Duodenal mucosa (tissue), 2 donors: ENCODE data around the gene SNX24.
"Not testable (repeated sequence)": the region's sequence is repeated elsewhere in the genome, so short reads cannot be mapped to it uniquely, and the experiment has no call there.

ENCODE experiments used
- H3K27ac ChIP-seq: one replicate; pipeline ENCODE4 v1.7.0; 2013; ENCODE audit warnings: low read depth, low read length
- H3K27me3 ChIP-seq, 2 donors: one replicate each; pipeline ENCODE4 v1.7.0; 2013; ENCODE audit warnings: low read length in 2 of 2, control low read depth in 1 of 2; ENCODE audit not compliant: insufficient read depth in 2 of 2, control insufficient read depth in 1 of 2
- H3K36me3 ChIP-seq, 2 donors: one replicate each; pipeline ENCODE4 v1.7.0; 2013; ENCODE audit warnings: low read length in 2 of 2, control low read depth in 1 of 2; ENCODE audit not compliant: insufficient read depth in 2 of 2, control insufficient read depth in 1 of 2
- H3K4me1 ChIP-seq, 2 donors: one replicate each; pipeline ENCODE4 v1.7.0; 2013; ENCODE audit warnings: low read length in 2 of 2, control low read depth in 1 of 2; ENCODE audit not compliant: insufficient read depth in 2 of 2, control insufficient read depth in 1 of 2
- H3K4me3 ChIP-seq, 2 donors: one replicate each; pipeline ENCODE4 v1.7.0; 2013; ENCODE audit warnings: low read length in 2 of 2, low read depth in 1 of 2
- H3K9ac ChIP-seq, 2 donors: one replicate each; pipeline ENCODE4 v1.7.0; 2013; ENCODE audit warnings: low read length in 2 of 2, low read depth in 1 of 2
- H3K9me3 ChIP-seq, 2 donors: one replicate each; pipeline ENCODE4 v1.7.0; 2013; ENCODE audit warnings: low read length in 2 of 2, control low read depth in 1 of 2; ENCODE audit not compliant: control insufficient read depth in 1 of 2

Gene SNX24

DNA sequence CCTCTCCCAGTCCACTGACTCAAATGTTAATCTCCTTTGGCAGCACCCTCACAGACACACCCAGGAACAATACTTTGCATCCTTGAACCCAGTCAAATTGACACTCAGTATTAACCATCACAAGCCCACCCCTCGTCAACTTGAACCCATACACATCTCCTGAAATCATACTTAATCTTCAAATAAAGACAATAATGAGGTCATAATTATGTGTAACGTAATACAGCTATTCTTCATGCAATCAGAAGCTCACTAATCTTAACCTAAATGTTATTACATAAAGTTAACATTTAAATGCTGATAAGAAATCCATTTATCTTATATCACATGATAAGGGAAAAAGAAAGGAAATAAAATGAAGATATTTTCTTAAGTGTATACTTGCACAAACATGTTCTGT is 125.9 kb downstream of the SNX24 start:
- H3K4me1 ChIP-seq: no peaks in the 10 kb centered on the region
- H3K27ac ChIP-seq: no peak overlapping the region
- no peaks in the 10 kb centered on the region for H3K36me3 ChIP-seq
- H3K4me3 ChIP-seq: no peak overlapping the region
- no peaks in the 10 kb centered on the region for H3K27me3 ChIP-seq
- H3K9me3 ChIP-seq: no peaks in the 10 kb centered on the region
- no peak overlapping the region for H3K9ac ChIP-seq

DNA sequence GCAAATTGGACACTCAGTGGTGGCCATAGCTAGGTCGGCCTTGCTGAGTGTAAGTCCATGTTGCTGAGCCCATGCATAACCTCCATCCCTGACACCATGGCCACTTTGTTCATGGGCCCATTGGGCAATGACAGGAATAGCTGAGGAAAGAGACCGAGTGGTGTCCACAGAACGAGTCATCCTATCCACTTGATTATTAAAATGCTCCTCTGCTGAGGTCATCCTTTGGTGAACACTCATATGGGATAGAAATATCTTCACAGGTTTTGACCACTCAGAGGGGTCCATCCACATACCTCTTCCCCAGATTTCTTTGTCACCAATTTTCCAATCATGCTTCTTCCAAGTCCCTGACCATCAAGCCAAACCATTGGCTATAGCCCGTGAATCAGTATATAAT is 127.5 kb downstream of the SNX24 start:
- Histone ChIP-seq H3K27me3 (no peaks in the 10 kb centered on the region), H3K4me3 (no peak overlapping the region), H3K9ac (no peak overlapping the region), H3K9me3 (no peaks in the 10 kb centered on the region), H3K27ac (no peak overlapping the region), H3K36me3 (no peaks in the 10 kb centered on the region), H3K4me1 (no peaks in the 10 kb centered on the region)

DNA sequence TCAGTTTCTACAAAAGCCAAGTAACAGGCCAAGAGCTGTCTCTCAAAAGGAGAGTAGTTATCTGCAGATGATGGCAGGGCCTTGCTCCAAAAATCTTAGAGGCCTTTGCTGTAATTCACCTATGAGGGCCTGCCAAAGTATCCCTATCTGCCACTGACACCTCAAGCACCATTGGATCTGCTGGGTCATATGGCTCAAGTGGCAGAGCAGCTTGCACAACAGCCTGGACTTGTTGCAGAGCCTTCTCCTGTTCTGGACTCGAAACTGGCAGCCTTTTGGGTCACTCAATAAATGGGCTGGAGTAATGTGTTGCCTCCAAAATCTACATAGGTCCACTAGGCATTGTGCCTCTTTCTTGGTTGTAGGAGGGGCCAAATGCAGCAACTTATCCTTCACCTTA is 128.3 kb downstream of the SNX24 start:
- not testable (repeated sequence) for H3K27me3 ChIP-seq, H3K9ac ChIP-seq, H3K36me3 ChIP-seq, H3K27ac ChIP-seq, H3K4me1 ChIP-seq, H3K9me3 ChIP-seq, H3K4me3 ChIP-seq

DNA sequence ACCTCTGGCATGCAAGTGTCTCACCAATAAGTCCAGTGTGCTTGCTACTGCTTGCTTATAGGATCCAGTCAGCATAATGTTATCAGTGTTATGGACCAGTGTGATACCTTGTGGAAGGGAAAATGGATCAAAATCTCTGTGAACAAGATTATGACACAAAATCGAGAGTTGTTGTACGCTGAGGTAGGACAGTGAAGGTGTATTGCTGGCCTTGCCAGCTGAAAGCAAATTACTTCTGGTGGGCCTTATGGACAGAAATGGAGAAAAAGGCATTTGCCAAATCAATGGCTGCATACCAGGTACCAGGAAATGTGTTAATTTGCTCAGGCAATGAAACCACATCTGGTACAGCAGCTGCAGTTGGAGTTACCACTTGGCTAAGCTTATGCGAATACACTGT is 128.8 kb downstream of the SNX24 start:
- not testable (repeated sequence) for H3K4me1 ChIP-seq, H3K36me3 ChIP-seq, H3K9ac ChIP-seq, H3K4me3 ChIP-seq, H3K27ac ChIP-seq, H3K27me3 ChIP-seq, H3K9me3 ChIP-seq

DNA sequence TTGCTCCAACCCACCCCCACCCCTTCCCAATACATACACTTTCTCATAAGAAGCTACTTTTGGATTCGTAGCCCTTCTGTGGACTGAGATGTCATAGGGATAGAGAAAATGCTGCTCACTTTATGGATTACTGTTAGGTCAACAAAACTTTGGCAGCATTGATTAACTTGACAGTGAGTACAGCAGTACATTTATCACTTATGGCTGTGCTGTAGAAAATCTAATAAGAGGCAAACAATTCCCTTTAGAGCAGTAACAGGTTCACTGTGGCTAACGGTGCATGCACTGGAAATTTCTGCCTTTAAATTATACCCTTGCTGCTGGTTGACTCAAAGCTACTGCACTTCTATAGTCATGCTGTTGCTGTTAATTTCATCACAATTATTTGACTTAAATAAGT is 131.9 kb downstream of the SNX24 start:
- H3K4me3 ChIP-seq: no peak overlapping the region
- no peaks in the 10 kb centered on the region for H3K4me1 ChIP-seq
- H3K9ac ChIP-seq: no peak overlapping the region
- no peaks in the 10 kb centered on the region for H3K9me3 ChIP-seq
- H3K36me3 ChIP-seq: no peaks in the 10 kb centered on the region
- no peak overlapping the region for H3K27ac ChIP-seq
- no peaks in the 10 kb centered on the region for H3K27me3 ChIP-seq

DNA sequence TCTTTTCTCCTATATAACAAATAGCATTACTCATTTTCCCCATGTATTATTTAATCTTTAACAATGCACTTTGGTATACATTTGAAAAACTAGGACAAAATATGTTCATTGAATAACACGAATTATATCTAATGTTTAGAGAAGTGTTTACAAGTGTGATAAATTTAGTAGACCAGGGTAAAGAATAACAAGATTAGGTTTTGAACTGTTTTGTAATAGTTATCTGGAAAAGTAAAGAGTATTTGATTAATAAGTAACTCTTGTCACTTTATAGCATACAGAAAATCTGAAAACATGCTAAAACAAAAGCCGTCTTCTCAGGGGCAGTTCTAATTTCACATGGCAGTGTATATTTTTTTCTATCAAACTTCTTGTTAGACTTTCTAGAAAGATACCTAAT is 132.7 kb downstream of the SNX24 start:
- Histone ChIP-seq H3K4me3 (no peak overlapping the region), H3K27ac (no peak overlapping the region)

DNA sequence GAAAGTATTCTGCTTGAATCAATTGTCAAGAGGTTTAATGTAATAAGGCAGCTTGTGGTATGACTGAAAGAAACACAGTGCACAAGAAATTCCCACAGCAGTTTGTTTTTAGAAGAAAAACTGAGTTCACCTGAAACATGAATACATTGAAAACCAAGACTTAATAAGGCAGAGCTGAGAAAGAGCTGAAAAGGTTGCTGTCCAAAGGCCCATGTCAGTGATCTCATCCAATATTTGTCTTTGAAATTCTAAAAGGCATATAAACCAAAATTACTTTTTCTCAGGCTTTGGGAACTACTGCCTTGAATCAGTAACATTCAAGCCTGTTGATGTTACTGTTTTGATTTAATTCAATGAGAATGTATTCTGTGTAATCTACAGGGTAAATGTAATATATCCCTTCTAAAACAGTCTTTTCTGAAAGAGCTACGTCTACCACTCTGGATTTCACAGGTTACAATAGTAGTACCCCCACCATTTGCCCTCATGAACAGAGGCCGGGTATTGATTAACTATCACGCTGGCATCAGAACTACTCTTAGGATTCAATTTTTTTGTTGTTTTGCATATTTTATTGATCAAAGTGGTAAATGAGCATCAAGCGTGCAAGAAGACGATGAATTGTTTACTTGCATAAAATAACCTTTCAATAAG is 133.4 kb downstream of the SNX24 start:
- Histone ChIP-seq H3K36me3 (no peaks in the 10 kb centered on the region), H3K9ac (no peak overlapping the region), H3K27me3 (no peaks in the 10 kb centered on the region), H3K27ac (no peak overlapping the region), H3K9me3 (no peaks in the 10 kb centered on the region), H3K4me1 (no peaks in the 10 kb centered on the region), H3K4me3 (no peak overlapping the region)

More for the DNA sequence above, 132.7 kb downstream of the SNX24 start:
- Histone ChIP-seq H3K9me3 (no peaks in the 10 kb centered on the region), H3K4me1 (no peaks in the 10 kb centered on the region), H3K27me3 (no peaks in the 10 kb centered on the region), H3K9ac (no peak overlapping the region), H3K36me3 (no peaks in the 10 kb centered on the region)

DNA sequence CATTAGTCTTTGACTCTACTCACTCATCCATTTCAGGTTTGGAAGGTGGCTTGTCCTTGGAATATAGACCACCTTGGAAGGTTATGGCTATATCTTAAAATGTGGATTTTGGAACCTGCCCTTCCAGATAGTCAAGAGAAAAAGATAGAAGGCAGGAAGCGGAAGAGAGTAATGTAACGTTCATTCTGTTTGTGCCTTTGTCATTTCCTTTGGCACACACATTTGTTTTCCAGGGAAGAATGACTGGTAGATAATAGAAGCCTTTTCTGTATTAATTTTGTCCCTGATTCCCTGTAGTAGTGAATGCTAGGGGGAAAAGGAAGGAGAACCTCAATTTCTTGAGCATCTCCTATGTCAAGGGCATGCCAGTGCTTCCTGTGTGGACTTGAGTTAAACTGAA is 136.4 kb downstream of the SNX24 start:
- Histone ChIP-seq H3K4me1 (no peaks in the 10 kb centered on the region), H3K27ac (no peak overlapping the region), H3K9me3 (no peaks in the 10 kb centered on the region), H3K4me3 (no peak overlapping the region), H3K36me3 (no peaks in the 10 kb centered on the region), H3K9ac (no peak overlapping the region), H3K27me3 (no peaks in the 10 kb centered on the region)

DNA sequence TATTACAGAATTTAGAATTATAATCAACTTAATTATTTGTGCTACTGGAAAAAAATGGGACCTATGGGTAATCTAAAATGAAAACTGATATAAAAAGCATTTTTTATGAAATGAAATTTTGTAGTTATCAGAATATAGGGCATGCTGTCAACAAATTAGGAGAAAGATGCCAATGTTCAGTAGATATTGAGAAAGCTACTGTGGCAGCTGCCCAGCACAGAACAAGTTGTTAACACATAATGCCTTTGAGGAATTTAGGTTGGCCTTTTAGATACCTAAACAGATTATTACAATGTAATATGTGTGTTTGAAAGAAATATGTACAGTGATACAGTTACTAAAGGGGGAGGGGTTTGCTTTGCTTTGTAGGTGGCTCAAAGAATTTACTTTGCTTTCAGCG is 137.0 kb downstream of the SNX24 start:
- no peak overlapping the region for H3K9ac ChIP-seq
- H3K27me3 ChIP-seq: no peaks in the 10 kb centered on the region

DNA sequence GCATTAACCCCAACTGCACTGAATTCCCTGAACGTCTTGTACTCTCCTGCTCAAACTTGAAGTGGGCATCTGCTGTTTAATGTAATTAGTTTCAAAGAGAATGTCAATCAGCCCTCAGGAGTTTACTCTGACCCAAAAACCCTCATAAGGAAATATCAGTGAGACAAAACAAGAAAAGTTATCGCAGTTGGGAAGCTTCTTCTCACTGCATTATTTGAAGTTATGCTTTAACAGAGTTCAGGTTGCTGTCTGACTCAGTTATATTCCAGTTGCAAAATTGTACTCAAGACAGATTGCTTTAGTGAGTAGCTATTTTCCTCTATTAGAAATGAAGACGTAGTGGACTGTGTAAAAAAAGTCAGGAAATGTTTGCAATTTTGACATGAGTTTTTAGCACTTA is 139.0 kb downstream of the SNX24 start:
- Histone ChIP-seq H3K9me3 (no peaks in the 10 kb centered on the region), H3K27me3 (no peaks in the 10 kb centered on the region), H3K27ac (no peak overlapping the region), H3K36me3 (no peaks in the 10 kb centered on the region), H3K9ac (no peak overlapping the region), H3K4me1 (no peaks in the 10 kb centered on the region), H3K4me3 (no peak overlapping the region)

More for the DNA sequence above, 137.0 kb downstream of the SNX24 start:
- Histone ChIP-seq H3K4me3 (no peak overlapping the region), H3K9me3 (no peaks in the 10 kb centered on the region), H3K27ac (no peak overlapping the region), H3K36me3 (no peaks in the 10 kb centered on the region), H3K4me1 (no peaks in the 10 kb centered on the region)
